Measurements from ENCODE around the gene SIX6.

- TF ChIP-seq CTCF (IDR thresholded peaks at IDR 0.05) (no peak), EP300 (IDR thresholded peaks at IDR 0.05; ENCODE audit: low read depth) (no peak), POLR2A (IDR thresholded peaks at IDR 0.05) (no peak), POLR2AphosphoS5 (IDR thresholded peaks at IDR 0.05) (no peak)
Observed at GRCh38 chr14:60537663-60538062, 28.7 kb downstream of the SIX6 start.
